GM23338 (cell line): ENCODE measurements around the gene TINCR. TPM values are rescaled to one million over a fixed set of nuclear protein-coding genes. Genes with fewer than 3 reads are reported as not detected.

ENCODE experiments used
- ATAC-seq: fragments of 200-7000 bp; cut with Tn5 transposase; 3 replicates; pipeline ENCODE4 v1.9.1; 2020
- DNase-seq: peaks from one replicate; pipeline ENCODE4 v3.0.0-alpha.2; 2015; ENCODE audit warnings: low spot score
- H2AFZ ChIP-seq: fragments of 200-600 bp; sonication (generic); 2 replicates; pipeline ENCODE4 v1.8.0; 2016; ENCODE audit warnings: antibody characterized with exemption, mild to moderate bottlenecking, moderate library complexity
- H3F3A ChIP-seq: fragments of 200-600 bp; sonication (generic); replicated peaks from 2 replicates; pipeline ENCODE4 v1.8.0; 2017; ENCODE audit warnings: antibody characterized with exemption, mixed run types, low read depth
- H3K27ac ChIP-seq: fragments of 200-600 bp; sonication (generic); 2 replicates; pipeline ENCODE4 v1.6.1; 2016; ENCODE audit warnings: low read depth
- H3K27me3 ChIP-seq: fragments of 200-600 bp; sonication (generic); 2 replicates; pipeline ENCODE4 v1.8.0; 2016; ENCODE audit warnings: mild to moderate bottlenecking, mixed run types, moderate library complexity; ENCODE audit not compliant: insufficient read depth
- H3K36me3 ChIP-seq: fragments of 200-600 bp; sonication (generic); 2 replicates; pipeline ENCODE4 v1.8.0; 2016; ENCODE audit warnings: mild to moderate bottlenecking; ENCODE audit not compliant: insufficient read depth
- H3K4me1 ChIP-seq: fragments of 200-600 bp; sonication (generic); 2 replicates; pipeline ENCODE4 v1.8.0; 2016; ENCODE audit warnings: mild to moderate bottlenecking, moderate library complexity; ENCODE audit not compliant: insufficient read depth
- H3K4me2 ChIP-seq: fragments of 200-600 bp; sonication (generic); 2 replicates; pipeline ENCODE4 v1.7.1; 2017; ENCODE audit warnings: mixed run types
- H3K4me3 ChIP-seq: fragments of 200-600 bp; sonication (generic); 2 replicates; pipeline ENCODE4 v1.6.1; 2016; ENCODE audit warnings: mixed run types
- H3K79me2 ChIP-seq: fragments of 200-600 bp; sonication (generic); replicated peaks from 2 replicates; pipeline ENCODE4 v1.8.0; 2017; ENCODE audit warnings: mild to moderate bottlenecking; ENCODE audit not compliant: insufficient read depth
- H3K9me2 ChIP-seq: fragments of 200-600 bp; sonication (generic); 2 replicates; pipeline ENCODE4 v1.8.0; 2017; ENCODE audit not compliant: insufficient read depth
- H4K20me1 ChIP-seq: fragments of 200-600 bp; sonication (generic); replicated peaks from 2 replicates; pipeline ENCODE4 v1.8.0; 2017; ENCODE audit warnings: mild to moderate bottlenecking; ENCODE audit not compliant: insufficient read depth
- H3K27ac Mint-ChIP-seq: 2 replicates; pipeline ENCODE4 v1.8.0; 2020; ENCODE audit warnings: inconsistent platforms, mild to moderate bottlenecking, moderate library complexity, mixed read lengths
- H3K27me3 Mint-ChIP-seq: 3 replicates; pipeline ENCODE4 v1.8.0; 2022; ENCODE audit warnings: low read depth, mild to moderate bottlenecking, moderate library complexity, mixed read lengths, inconsistent platforms; ENCODE audit not compliant: insufficient read depth, poor library complexity
- H3K36me3 Mint-ChIP-seq: 3 replicates; pipeline ENCODE4 v1.8.0; 2021; ENCODE audit warnings: low read depth, mild to moderate bottlenecking, inconsistent platforms, moderate library complexity, mixed read lengths
- H3K4me1 Mint-ChIP-seq: 3 replicates; pipeline ENCODE4 v1.8.0; 2020; ENCODE audit warnings: mild to moderate bottlenecking, inconsistent platforms, mixed read lengths
- H3K4me3 Mint-ChIP-seq: 3 replicates; pipeline ENCODE4 v1.8.0; 2021; ENCODE audit warnings: moderate library complexity, mild to moderate bottlenecking, inconsistent platforms, mixed read lengths
- H3K9me3 Mint-ChIP-seq: 3 replicates; pipeline ENCODE4 v1.8.0; 2020; ENCODE audit warnings: moderate library complexity, mild to moderate bottlenecking, inconsistent platforms, mixed read lengths
- CREB1 ChIP-seq: fragments of 250-450 bp; sonication (Bioruptor Pico); IDR thresholded peaks from 2 replicates; pipeline ENCODE4 v1.5.0; 2020; ENCODE audit warnings: low read depth, mild to moderate bottlenecking, moderate library complexity
- EZH2 ChIP-seq: fragments of 200-600 bp; sonication (generic); IDR thresholded peaks from one replicate; pipeline ENCODE4 v1.8.0; 2017; ENCODE audit warnings: antibody characterized with exemption, mild to moderate bottlenecking, low read depth; ENCODE audit not compliant: unreplicated experiment
- JUNB ChIP-seq: IDR thresholded peaks from one replicate; pipeline ENCODE4 v1.6.1; 2016; ENCODE audit warnings: antibody characterized with exemption; ENCODE audit not compliant: unreplicated experiment
- POLR2AphosphoS5 ChIP-seq: IDR thresholded peaks from 2 replicates; pipeline ENCODE4 v1.6.1; 2016; ENCODE audit warnings: antibody characterized with exemption, low read depth
- ZNF114 ChIP-seq: fragments of 250-450 bp; sonication (Bioruptor Pico); IDR thresholded peaks from 2 replicates; pipeline ENCODE4 v1.5.0; 2020; ENCODE audit warnings: mild to moderate bottlenecking, moderate library complexity
- ZNF331 ChIP-seq: fragments of 250-450 bp; sonication (Bioruptor Pico); IDR thresholded peaks from 2 replicates; pipeline ENCODE4 v1.5.0; 2020; ENCODE audit warnings: low read depth, mild to moderate bottlenecking, moderate library complexity
- polyA plus RNA-seq: library from polyadenylated mRNA; unstranded; fragments of >200 nt; fragmentation: Nextera tagmentation; extraction: Ambion mirVana; gene quantifications from 2 replicates; pipeline ENCODE4 v1.2.1, GENCODE V29; 2016
- total RNA-seq: library from RNA; depleted of rRNA; stranded (reverse); fragments of >200 nt; shearing (Covaris generic); gene quantifications from 2 replicates; pipeline ENCODE4 v1.2.3, GENCODE V29; 2014
- TF ChIP-seq, protein P1 (sequence below): fragments of 250-450 bp; sonication (Bioruptor Pico); IDR thresholded peaks from 2 replicates; pipeline ENCODE4 v1.5.0; 2020; ENCODE audit warnings: mild to moderate bottlenecking, moderate library complexity

The TINCR gene
- total and polyA plus RNA-seq, 2 experiments from 2014 or later = 0.42 to 0.97 TPM

DNA sequence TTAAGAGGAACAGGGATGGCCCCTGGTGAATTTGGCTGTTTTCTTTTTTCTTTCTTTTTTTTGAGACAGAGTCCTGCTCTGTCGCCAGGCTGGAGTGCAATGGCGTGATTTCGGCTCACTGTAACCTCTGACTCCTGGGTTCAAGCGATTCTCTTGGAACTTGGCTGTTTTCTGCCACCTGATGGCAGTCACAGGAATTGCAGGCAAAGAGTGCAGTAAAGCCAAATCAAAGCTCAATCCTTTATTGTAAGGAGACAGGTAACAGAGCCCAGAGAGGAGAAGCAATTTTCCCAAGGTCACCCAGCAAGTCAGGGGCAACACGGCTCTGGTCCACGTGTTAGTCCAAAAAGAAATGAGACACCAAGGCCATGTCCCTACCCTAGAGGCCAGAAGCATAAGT lies 6.2 kb downstream of the TINCR start (continued):
- TF ChIP-seq, protein P1, sequence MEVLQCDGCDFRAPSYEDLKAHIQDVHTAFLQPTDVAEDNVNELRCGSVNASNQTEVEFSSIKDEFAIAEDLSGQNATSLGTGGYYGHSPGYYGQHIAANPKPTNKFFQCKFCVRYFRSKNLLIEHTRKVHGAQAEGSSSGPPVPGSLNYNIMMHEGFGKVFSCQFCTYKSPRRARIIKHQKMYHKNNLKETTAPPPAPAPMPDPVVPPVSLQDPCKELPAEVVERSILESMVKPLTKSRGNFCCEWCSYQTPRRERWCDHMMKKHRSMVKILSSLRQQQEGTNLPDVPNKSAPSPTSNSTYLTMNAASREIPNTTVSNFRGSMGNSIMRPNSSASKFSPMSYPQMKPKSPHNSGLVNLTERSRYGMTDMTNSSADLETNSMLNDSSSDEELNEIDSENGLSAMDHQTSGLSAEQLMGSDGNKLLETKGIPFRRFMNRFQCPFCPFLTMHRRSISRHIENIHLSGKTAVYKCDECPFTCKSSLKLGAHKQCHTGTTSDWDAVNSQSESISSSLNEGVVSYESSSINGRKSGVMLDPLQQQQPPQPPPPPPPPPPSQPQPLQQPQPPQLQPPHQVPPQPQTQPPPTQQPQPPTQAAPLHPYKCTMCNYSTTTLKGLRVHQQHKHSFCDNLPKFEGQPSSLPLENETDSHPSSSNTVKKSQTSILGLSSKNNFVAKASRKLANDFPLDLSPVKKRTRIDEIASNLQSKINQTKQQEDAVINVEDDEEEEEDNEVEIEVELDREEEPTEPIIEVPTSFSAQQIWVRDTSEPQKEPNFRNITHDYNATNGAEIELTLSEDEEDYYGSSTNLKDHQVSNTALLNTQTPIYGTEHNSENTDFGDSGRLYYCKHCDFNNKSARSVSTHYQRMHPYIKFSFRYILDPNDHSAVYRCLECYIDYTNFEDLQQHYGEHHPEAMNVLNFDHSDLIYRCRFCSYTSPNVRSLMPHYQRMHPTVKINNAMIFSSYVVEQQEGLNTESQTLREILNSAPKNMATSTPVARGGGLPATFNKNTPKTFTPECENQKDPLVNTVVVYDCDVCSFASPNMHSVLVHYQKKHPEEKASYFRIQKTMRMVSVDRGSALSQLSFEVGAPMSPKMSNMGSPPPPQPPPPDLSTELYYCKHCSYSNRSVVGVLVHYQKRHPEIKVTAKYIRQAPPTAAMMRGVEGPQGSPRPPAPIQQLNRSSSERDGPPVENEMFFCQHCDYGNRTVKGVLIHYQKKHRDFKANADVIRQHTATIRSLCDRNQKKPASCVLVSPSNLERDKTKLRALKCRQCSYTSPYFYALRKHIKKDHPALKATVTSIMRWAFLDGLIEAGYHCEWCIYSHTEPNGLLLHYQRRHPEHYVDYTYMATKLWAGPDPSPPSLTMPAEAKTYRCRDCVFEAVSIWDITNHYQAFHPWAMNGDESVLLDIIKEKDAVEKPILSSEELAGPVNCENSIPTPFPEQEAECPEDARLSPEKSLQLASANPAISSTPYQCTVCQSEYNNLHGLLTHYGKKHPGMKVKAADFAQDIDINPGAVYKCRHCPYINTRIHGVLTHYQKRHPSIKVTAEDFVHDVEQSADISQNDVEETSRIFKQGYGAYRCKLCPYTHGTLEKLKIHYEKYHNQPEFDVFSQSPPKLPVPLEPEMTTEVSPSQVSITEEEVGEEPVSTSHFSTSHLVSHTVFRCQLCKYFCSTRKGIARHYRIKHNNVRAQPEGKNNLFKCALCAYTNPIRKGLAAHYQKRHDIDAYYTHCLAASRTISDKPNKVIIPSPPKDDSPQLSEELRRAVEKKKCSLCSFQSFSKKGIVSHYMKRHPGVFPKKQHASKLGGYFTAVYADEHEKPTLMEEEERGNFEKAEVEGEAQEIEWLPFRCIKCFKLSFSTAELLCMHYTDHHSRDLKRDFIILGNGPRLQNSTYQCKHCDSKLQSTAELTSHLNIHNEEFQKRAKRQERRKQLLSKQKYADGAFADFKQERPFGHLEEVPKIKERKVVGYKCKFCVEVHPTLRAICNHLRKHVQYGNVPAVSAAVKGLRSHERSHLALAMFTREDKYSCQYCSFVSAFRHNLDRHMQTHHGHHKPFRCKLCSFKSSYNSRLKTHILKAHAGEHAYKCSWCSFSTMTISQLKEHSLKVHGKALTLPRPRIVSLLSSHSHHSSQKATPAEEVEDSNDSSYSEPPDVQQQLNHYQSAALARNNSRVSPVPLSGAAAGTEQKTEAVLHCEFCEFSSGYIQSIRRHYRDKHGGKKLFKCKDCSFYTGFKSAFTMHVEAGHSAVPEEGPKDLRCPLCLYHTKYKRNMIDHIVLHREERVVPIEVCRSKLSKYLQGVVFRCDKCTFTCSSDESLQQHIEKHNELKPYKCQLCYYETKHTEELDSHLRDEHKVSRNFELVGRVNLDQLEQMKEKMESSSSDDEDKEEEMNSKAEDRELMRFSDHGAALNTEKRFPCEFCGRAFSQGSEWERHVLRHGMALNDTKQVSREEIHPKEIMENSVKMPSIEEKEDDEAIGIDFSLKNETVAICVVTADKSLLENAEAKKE = no peak

- Mint-ChIP-seq H3K27ac (no peak overlapping the region), H3K4me3 (no peak overlapping the region), H3K27me3 (peaks cover 21% of the 10 kb centered on the region), H3K9me3 (peaks cover 10% of the 10 kb centered on the region), H3K36me3 (no peaks in the 10 kb centered on the region), H3K4me1 (peaks cover 24% of the 10 kb centered on the region)
- H3K4me2 ChIP-seq = no peak overlapping the region
- no peaks in the 10 kb centered on the region; the same call in 1 of the 2 replicates for H3K4me1 ChIP-seq
- H4K20me1 ChIP-seq = no peaks in the 10 kb centered on the region
- H3K9me2 ChIP-seq = no peaks in the 10 kb centered on the region
- no peaks in the 10 kb centered on the region for H3K79me2 ChIP-seq
- DNase-seq (no peak), ATAC-seq (no peak)
- no peak overlapping the region for H3K27ac ChIP-seq
- no peak overlapping the region for H3K4me3 ChIP-seq
- H3K36me3 ChIP-seq = no peaks in the 10 kb centered on the region
- H3K27me3 ChIP-seq = no peaks in the 10 kb centered on the region
- H3F3A ChIP-seq = no peaks in the 10 kb centered on the region
- no peak overlapping the region for H2AFZ ChIP-seq
- TF ChIP-seq ZNF331 (no peak), JUNB (no peak), POLR2AphosphoS5 (no peak), ZNF114 (CRISPR knock-in tag) (no peak), EZH2 (no peak), CREB1 (no peak)
- TF ChIP-seq, protein P1 = no peak
These were observed 7.6 kb downstream of the TINCR start for GRCh38 chr19:5560156-5560555.
